ENCODE measurements around the gene ING2. TPM values are rescaled to one million over a fixed set of nuclear protein-coding genes. Genes with fewer than 3 reads are reported as not detected.
"Not testable (repeated sequence)": the region's sequence is repeated elsewhere in the genome, so short reads cannot be mapped to it uniquely, and the experiment has no call there.

The ING2 gene
- polyA plus RNA-seq, 1 donor from 2014 or later: 27.2 TPM

DNA sequence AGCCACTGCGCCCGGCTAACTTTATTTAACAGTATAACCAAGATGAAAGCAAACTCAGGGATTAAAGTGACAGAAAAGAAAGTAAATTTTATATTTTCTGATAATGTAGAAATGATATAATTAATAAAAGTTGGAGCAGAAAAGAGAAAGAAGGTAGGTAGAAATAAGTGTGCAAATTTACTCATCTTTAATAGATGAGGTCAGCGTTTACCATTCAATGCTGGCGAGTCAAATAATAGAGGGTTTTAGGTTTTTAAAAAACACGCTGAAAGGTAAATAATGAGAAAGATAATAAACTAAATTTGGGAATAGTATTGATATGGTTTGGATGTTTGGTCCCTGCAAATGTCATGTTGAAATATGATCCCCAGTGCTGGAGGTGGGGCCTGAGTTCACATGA lies 46.9 kb upstream of the ING2 start:
- Histone ChIP-seq H3K9me3 (ENCODE audit: low read length) (no peaks in the 10 kb centered on the region), H3F3A (ENCODE audit: insufficient read depth, low read length, poor library complexity, severe bottlenecking) (no peaks in the 10 kb centered on the region), H3K36me3 (ENCODE audit: insufficient read depth, low read length) (no peaks in the 10 kb centered on the region), H3K79me2 (replicated peaks; ENCODE audit: insufficient read depth, low read length) (no peaks in the 10 kb centered on the region), H3K4me2 (ENCODE audit: low read length) (no peak overlapping the region), H2AFZ (ENCODE audit: low read depth, low read length) (no peak overlapping the region), H3K27ac (ENCODE audit: low read length) (no peak overlapping the region), H4K20me1 (ENCODE audit: insufficient read depth) (no peaks in the 10 kb centered on the region), H3K9me2 (ENCODE audit: insufficient read depth, low read length) (no peaks in the 10 kb centered on the region), H3K4me3 (ENCODE audit: low read length) (no peak overlapping the region), H3K27me3 (ENCODE audit: insufficient read depth, low read depth, low read length) (no peaks in the 10 kb centered on the region), H3K9ac (ENCODE audit: low read length) (no peak overlapping the region)
- no peak for TF ChIP-seq RAD21 (conservative IDR thresholded peaks at IDR 0.05)
- no peak for TF ChIP-seq EZH2 (IDR thresholded peaks at IDR 0.05; ENCODE audit: borderline replicate concordance, insufficient read depth, low read length, poor library complexity, severe bottlenecking)
- TF ChIP-seq EP300 (conservative IDR thresholded peaks at IDR 0.05; ENCODE audit: poor library complexity, severe bottlenecking): no peak

GRCh38 chr4:183463903-183464619 lies 40.8 kb upstream of the ING2 start:
- not testable (repeated sequence) for H3K4me3 ChIP-seq (ENCODE audit: low read length); H3K27ac ChIP-seq (ENCODE audit: low read length); H3K36me3 ChIP-seq (ENCODE audit: insufficient read depth, low read length); H4K20me1 ChIP-seq (ENCODE audit: insufficient read depth); H3F3A ChIP-seq (ENCODE audit: insufficient read depth, low read length, poor library complexity, severe bottlenecking); H3K27me3 ChIP-seq (ENCODE audit: insufficient read depth, low read depth, low read length); H3K9me3 ChIP-seq (ENCODE audit: low read length); H2AFZ ChIP-seq (ENCODE audit: low read depth, low read length); H3K9ac ChIP-seq (ENCODE audit: low read length); H3K9me2 ChIP-seq (ENCODE audit: insufficient read depth, low read length); H3K79me2 ChIP-seq (replicated peaks; ENCODE audit: insufficient read depth, low read length); H3K4me2 ChIP-seq (ENCODE audit: low read length)

DNA sequence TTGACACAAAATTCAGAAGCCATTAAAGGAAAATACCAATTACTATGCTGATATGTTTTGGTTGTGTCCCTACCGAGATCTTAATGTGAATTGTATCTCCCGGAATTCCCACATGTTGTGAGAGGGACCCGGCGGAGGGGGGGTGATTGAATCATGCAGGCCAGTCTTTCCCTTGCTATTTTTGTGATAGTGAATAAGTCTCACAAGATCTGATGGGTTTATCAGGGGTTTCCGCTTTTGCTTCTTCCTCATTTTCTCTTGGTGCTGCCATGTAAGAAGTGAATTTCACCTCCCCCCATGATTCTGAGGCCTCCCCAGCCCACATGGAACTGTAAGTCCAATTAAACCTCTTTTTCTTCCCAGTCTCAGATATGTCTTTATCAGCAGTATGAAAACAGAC lies 39.0 kb upstream of the ING2 start:
- H3K9me2 ChIP-seq (ENCODE audit: insufficient read depth, low read length); H3K79me2 ChIP-seq (replicated peaks; ENCODE audit: insufficient read depth, low read length); H3K36me3 ChIP-seq (ENCODE audit: insufficient read depth, low read length); H3K27ac ChIP-seq (ENCODE audit: low read length); H3K27me3 ChIP-seq (ENCODE audit: insufficient read depth, low read depth, low read length); H3F3A ChIP-seq (ENCODE audit: insufficient read depth, low read length, poor library complexity, severe bottlenecking); H3K9me3 ChIP-seq (ENCODE audit: low read length); H2AFZ ChIP-seq (ENCODE audit: low read depth, low read length); H4K20me1 ChIP-seq (ENCODE audit: insufficient read depth); H3K4me3 ChIP-seq (ENCODE audit: low read length); H3K9ac ChIP-seq (ENCODE audit: low read length); H3K4me2 ChIP-seq (ENCODE audit: low read length): not testable (repeated sequence)

- Histone ChIP-seq H3K27me3 (ENCODE audit: insufficient read depth, low read depth, low read length) (no peaks in the 10 kb centered on the region), H3K79me2 (replicated peaks; ENCODE audit: insufficient read depth, low read length) (no peaks in the 10 kb centered on the region), H4K20me1 (ENCODE audit: insufficient read depth) (no peaks in the 10 kb centered on the region), H3F3A (ENCODE audit: insufficient read depth, low read length, poor library complexity, severe bottlenecking) (no peaks in the 10 kb centered on the region), H3K36me3 (ENCODE audit: insufficient read depth, low read length) (no peaks in the 10 kb centered on the region), H3K27ac (ENCODE audit: low read length) (no peak overlapping the region), H3K9me2 (ENCODE audit: insufficient read depth, low read length) (no peaks in the 10 kb centered on the region), H3K9ac (ENCODE audit: low read length) (no peak overlapping the region), H3K9me3 (ENCODE audit: low read length) (no peaks in the 10 kb centered on the region), H2AFZ (ENCODE audit: low read depth, low read length) (no peak overlapping the region), H3K4me3 (ENCODE audit: low read length) (no peak overlapping the region), H3K4me2 (ENCODE audit: low read length) (no peak overlapping the region)
- no peak for TF ChIP-seq POLR2AphosphoS5 (IDR thresholded peaks at IDR 0.05)
- TF ChIP-seq EZH2 (IDR thresholded peaks at IDR 0.05; ENCODE audit: borderline replicate concordance, insufficient read depth, low read length, poor library complexity, severe bottlenecking): no peak
- TF ChIP-seq SMC3 (conservative IDR thresholded peaks at IDR 0.05; ENCODE audit: poor library complexity): no peak
- no peak for TF ChIP-seq RAD21 (conservative IDR thresholded peaks at IDR 0.05)
- TF ChIP-seq, protein P1, sequence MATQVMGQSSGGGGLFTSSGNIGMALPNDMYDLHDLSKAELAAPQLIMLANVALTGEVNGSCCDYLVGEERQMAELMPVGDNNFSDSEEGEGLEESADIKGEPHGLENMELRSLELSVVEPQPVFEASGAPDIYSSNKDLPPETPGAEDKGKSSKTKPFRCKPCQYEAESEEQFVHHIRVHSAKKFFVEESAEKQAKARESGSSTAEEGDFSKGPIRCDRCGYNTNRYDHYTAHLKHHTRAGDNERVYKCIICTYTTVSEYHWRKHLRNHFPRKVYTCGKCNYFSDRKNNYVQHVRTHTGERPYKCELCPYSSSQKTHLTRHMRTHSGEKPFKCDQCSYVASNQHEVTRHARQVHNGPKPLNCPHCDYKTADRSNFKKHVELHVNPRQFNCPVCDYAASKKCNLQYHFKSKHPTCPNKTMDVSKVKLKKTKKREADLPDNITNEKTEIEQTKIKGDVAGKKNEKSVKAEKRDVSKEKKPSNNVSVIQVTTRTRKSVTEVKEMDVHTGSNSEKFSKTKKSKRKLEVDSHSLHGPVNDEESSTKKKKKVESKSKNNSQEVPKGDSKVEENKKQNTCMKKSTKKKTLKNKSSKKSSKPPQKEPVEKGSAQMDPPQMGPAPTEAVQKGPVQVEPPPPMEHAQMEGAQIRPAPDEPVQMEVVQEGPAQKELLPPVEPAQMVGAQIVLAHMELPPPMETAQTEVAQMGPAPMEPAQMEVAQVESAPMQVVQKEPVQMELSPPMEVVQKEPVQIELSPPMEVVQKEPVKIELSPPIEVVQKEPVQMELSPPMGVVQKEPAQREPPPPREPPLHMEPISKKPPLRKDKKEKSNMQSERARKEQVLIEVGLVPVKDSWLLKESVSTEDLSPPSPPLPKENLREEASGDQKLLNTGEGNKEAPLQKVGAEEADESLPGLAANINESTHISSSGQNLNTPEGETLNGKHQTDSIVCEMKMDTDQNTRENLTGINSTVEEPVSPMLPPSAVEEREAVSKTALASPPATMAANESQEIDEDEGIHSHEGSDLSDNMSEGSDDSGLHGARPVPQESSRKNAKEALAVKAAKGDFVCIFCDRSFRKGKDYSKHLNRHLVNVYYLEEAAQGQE (IDR thresholded peaks at IDR 0.05; ENCODE audit: borderline replicate concordance): no peak
- no peak for TF ChIP-seq TAF1 (IDR thresholded peaks at IDR 0.05; ENCODE audit: low read depth)
- no peak for TF ChIP-seq MXI1 (conservative IDR thresholded peaks at IDR 0.05; ENCODE audit: poor library complexity, severe bottlenecking)
- no peak for TF ChIP-seq EP300 (conservative IDR thresholded peaks at IDR 0.05; ENCODE audit: poor library complexity, severe bottlenecking)
- TF ChIP-seq CTCF (IDR thresholded peaks at IDR 0.05; ENCODE audit: poor library complexity, severe bottlenecking): no peak
Observed at GRCh38 chr4:183467246-183467645, 37.6 kb upstream of the ING2 start.
